Measurements from ENCODE around the gene DLX1. TPM values are rescaled to one million over a fixed set of nuclear protein-coding genes. Genes with fewer than 3 reads are reported as not detected.
A peak's percentile ranks its signal among the peaks of the same experiment; 100 is the strongest.

DLX1 gene
- total RNA-seq, 1 experiment from 2014 or later: 0.87 TPM

DNA sequence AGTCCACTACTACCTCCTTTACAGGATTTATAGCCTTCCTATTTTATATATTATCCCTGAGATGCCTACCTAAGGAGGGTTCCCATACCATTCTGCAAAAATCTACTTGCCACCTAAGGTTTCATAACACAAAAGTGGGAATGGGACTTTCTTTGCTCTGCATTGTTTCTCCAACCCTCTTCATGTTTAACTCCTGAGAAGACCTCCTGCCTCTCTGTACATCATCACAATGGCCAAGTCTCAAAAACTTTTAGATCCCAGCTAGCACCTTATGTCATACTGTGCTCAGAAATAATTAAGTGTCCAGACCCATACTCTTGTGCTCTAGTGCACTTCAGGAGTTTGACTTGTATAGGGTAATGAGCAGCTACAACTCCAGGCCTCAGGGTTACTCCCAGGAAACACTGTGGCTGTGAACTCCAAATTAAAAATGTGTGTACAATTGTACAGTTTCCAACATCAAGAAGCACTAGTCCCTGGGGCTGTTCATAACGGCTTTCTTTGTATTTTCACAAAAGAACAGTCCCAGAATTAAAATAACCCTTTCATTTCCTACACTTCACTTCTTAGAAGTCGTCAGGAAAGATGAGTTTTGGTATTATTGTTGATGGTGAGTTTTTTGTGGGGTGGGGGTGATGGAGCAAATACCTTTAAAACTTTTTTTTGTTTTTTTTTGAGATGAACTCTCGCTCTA is 46.1 kb upstream of the DLX1 start:
- TF ChIP-seq EZH2 (IDR thresholded peaks at IDR 0.05; ENCODE audit: low read depth) (no peak), CTCF (conservative IDR thresholded peaks at IDR 0.05) (no peak)
- Histone ChIP-seq H3K27me3 (ENCODE audit: insufficient read depth, low read depth) (no peaks in the 10 kb centered on the region), H3K4me1 (replicated peaks; ENCODE audit: insufficient read depth) (peaks cover 20% of the 10 kb centered on the region), H4K20me1 (ENCODE audit: insufficient read depth) (no peaks in the 10 kb centered on the region), H3K79me2 (ENCODE audit: low read depth) (no peaks in the 10 kb centered on the region), H3K27ac (peak overlapping the region; percentile 33), H3K9me3 (ENCODE audit: insufficient read depth, low read depth) (no peaks in the 10 kb centered on the region; the same call in 1 of the 2 replicates), H3K4me2 (peak overlapping the region; percentile 0; the same call in 1 of the 2 replicates), H3K36me3 (ENCODE audit: low read depth) (no peaks in the 10 kb centered on the region), H3K9me2 (ENCODE audit: insufficient read depth) (no peaks in the 10 kb centered on the region), H2AFZ (no peak overlapping the region), H3F3A (ENCODE audit: insufficient read depth, low read depth) (peaks cover 22% of the 10 kb centered on the region; the same call in 1 of the 2 replicates), H3K4me3 (no peak overlapping the region)
- DNase-seq: no peak
- BruUV-seq (replicated peaks): no TSS peak
- intact Hi-C loops (cut with micrococcal nuclease; ENCODE audit: unreplicated experiment): no loop called here
- ChIA-PET CTCF (no interaction called here), POLR2A (ENCODE audit: unreplicated experiment) (interaction anchor here (0.6 to 1.2 kb wide), 2 partner anchors 8 to 185 kb away, joined by 6 to 11 read pairs; no protein-coding TSS in a partner anchor)

- intact Hi-C loops (cut with micrococcal nuclease; ENCODE audit: unreplicated experiment): no loop called here
Measured at GRCh38 chr2:172040311-172040710, 45.0 kb upstream of the DLX1 start.

GRCh38 chr2:172046080-172046678 is 39.1 kb upstream of the DLX1 start:
- TF ChIP-seq EZH2 (IDR thresholded peaks at IDR 0.05; ENCODE audit: low read depth) (no peak), CTCF (conservative IDR thresholded peaks at IDR 0.05) (no peak)
- POLR2A ChIA-PET (ENCODE audit: unreplicated experiment): interaction anchor here (0.6 to 1.2 kb wide), 3 partner anchors 8 to 1339 kb away, joined by 3 to 10 read pairs (median 6); no protein-coding TSS in a partner anchor

More at GRCh38 chr2:172040311-172040710, 45.0 kb upstream of the DLX1 start:
- Histone ChIP-seq H4K20me1 (ENCODE audit: insufficient read depth) (no peaks in the 10 kb centered on the region), H3K9me2 (ENCODE audit: insufficient read depth) (no peaks in the 10 kb centered on the region), H3K4me2 (no peak overlapping the region), H3K27me3 (ENCODE audit: insufficient read depth, low read depth) (no peaks in the 10 kb centered on the region), H3K4me1 (replicated peaks; ENCODE audit: insufficient read depth) (peaks cover 20% of the 10 kb centered on the region), H3K9me3 (ENCODE audit: insufficient read depth, low read depth) (no peaks in the 10 kb centered on the region; the same call in 1 of the 2 replicates), H3K36me3 (ENCODE audit: low read depth) (no peaks in the 10 kb centered on the region), H2AFZ (no peak overlapping the region), H3K79me2 (ENCODE audit: low read depth) (no peaks in the 10 kb centered on the region), H3K4me3 (no peak overlapping the region), H3F3A (ENCODE audit: insufficient read depth, low read depth) (peaks cover 22% of the 10 kb centered on the region; the same call in 1 of the 2 replicates), H3K27ac (no peak overlapping the region)
- POLR2A ChIA-PET (ENCODE audit: unreplicated experiment): no interaction called here
- TF ChIP-seq EZH2 (IDR thresholded peaks at IDR 0.05; ENCODE audit: low read depth) (no peak), CTCF (conservative IDR thresholded peaks at IDR 0.05) (no peak)
- no peak for DNase-seq
- BruUV-seq (replicated peaks): no TSS peak
- CTCF ChIA-PET: no interaction called here

More at GRCh38 chr2:172046080-172046678, 39.1 kb upstream of the DLX1 start:
- Histone ChIP-seq H3K9me2 (ENCODE audit: insufficient read depth) (no peaks in the 10 kb centered on the region), H3F3A (ENCODE audit: insufficient read depth, low read depth) (0 out of 2 replicates have a peak, but pooled peaks cover 5% of the 10 kb centered on the region), H3K9me3 (ENCODE audit: insufficient read depth, low read depth) (no peaks in the 10 kb centered on the region; the same call in 1 of the 2 replicates), H3K79me2 (ENCODE audit: low read depth) (no peaks in the 10 kb centered on the region), H2AFZ (no peak overlapping the region), H3K4me2 (no peak overlapping the region), H3K4me1 (replicated peaks; ENCODE audit: insufficient read depth) (peaks cover 12% of the 10 kb centered on the region; the same call in 1 of the 2 replicates), H3K27me3 (ENCODE audit: insufficient read depth, low read depth) (no peaks in the 10 kb centered on the region), H4K20me1 (ENCODE audit: insufficient read depth) (no peaks in the 10 kb centered on the region), H3K4me3 (no peak overlapping the region), H3K27ac (peak overlapping the region; percentile 7), H3K36me3 (ENCODE audit: low read depth) (no peaks in the 10 kb centered on the region)
- no peak for DNase-seq
- BruUV-seq (replicated peaks): no TSS peak
- CTCF ChIA-PET: no interaction called here
- intact Hi-C loops (cut with micrococcal nuclease; ENCODE audit: unreplicated experiment): no loop called here

All from PC-9 (cell line).